Common myeloid progenitor, CD34-positive (primary cell): ENCODE results near the gene DIP2C.

ENCODE experiments used
- CTCF ChIA-PET: fragments of 350-600 bp; sonication (Branson Sonifier 250); formaldehyde crosslinking; loops from one replicate; lab custom pipeline; 2021; ENCODE audit warnings: antibody characterized with exemption; lab: Charles Lee
- POLR2A ChIA-PET: fragments of 350-600 bp; sonication (Branson Sonifier 250); formaldehyde crosslinking; loops from one replicate; lab custom pipeline; 2021; ENCODE audit warnings: antibody characterized with exemption; lab: Charles Lee
- DNase-seq, 3 donors: peaks; one replicate each; pipeline versions ENCODE4 v3.0.0 to v3.0.0-alpha.2; 2013
- H3K27ac ChIP-seq, 2 experiments: 1 replicate in 1 of 2; 2 replicates in 1 of 2; pipeline ENCODE4 v1.7.0; 2013; ENCODE audit warnings: inconsistent platforms in 2 of 2, low read length in 2 of 2, mild to moderate bottlenecking in 2 of 2, low read depth in 1 of 2, moderate library complexity in 1 of 2; ENCODE audit not compliant: severe bottlenecking in 2 of 2, insufficient read depth in 1 of 2, poor library complexity in 1 of 2
- H3K27me3 ChIP-seq, 5 experiments: replicated peaks in 2 of 5; 1 replicate in 3 of 5; 2 replicates in 2 of 5; pipeline versions ENCODE4 v1.6.1 to v1.7.0; 2013; ENCODE audit warnings: low read length in 4 of 5, mild to moderate bottlenecking in 2 of 5, moderate library complexity in 2 of 5, inconsistent platforms in 1 of 5; ENCODE audit not compliant: insufficient read depth in 5 of 5, control insufficient read depth in 4 of 5
- H3K36me3 ChIP-seq, 4 experiments: 1 replicate in 2 of 4; 2 replicates in 2 of 4; pipeline versions ENCODE4 v1.6.1 to v1.7.0; 2013; ENCODE audit warnings: low read length in 3 of 4, control low read depth in 1 of 4, mild to moderate bottlenecking in 1 of 4; ENCODE audit not compliant: control insufficient read depth in 4 of 4, insufficient read depth in 4 of 4
- H3K4me1 ChIP-seq, 4 experiments: 1 replicate in 3 of 4; 2 replicates in 1 of 4; pipeline versions ENCODE4 v1.6.1 to v1.7.1; 2013; ENCODE audit warnings: low read length in 3 of 4, mild to moderate bottlenecking in 3 of 4, control low read depth in 1 of 4, inconsistent platforms in 1 of 4, moderate library complexity in 1 of 4; ENCODE audit not compliant: control insufficient read depth in 4 of 4, insufficient read depth in 4 of 4; ENCODE audit errors: control extremely low read depth in 1 of 4
- H3K4me3 ChIP-seq, 7 experiments: 1 replicate in 4 of 7; 2 replicates in 3 of 7; pipeline versions ENCODE4 v1.5.1 to v1.7.0; 2013; ENCODE audit warnings: mild to moderate bottlenecking in 7 of 7, low read length in 6 of 7, moderate library complexity in 6 of 7, inconsistent platforms in 2 of 7, low read depth in 2 of 7, control low read depth in 1 of 7; ENCODE audit not compliant: insufficient read depth in 4 of 7, control insufficient read depth in 1 of 7; ENCODE audit errors: extremely low read depth in 1 of 7
- H3K9me3 ChIP-seq, 5 experiments: 1 replicate in 4 of 5; 2 replicates in 1 of 5; pipeline versions ENCODE4 v1.6.1 to v1.7.1; 2013; ENCODE audit warnings: low read length in 4 of 5, mild to moderate bottlenecking in 2 of 5, inconsistent platforms in 1 of 5, low read depth in 1 of 5, moderate library complexity in 1 of 5; ENCODE audit not compliant: control insufficient read depth in 4 of 5, insufficient read depth in 2 of 5; ENCODE audit errors: control extremely low read depth in 1 of 5
- WGBS: methylation state at CpG from one replicate; pipeline ENCODE4 v1.1.5; 2013; ENCODE audit not compliant: insufficient coverage; 5-methylcytosine and 5-hydroxymethylcytosine counted together

DIP2C gene

GRCh38 chr10:606762-607544 is 82.5 kb downstream of the DIP2C start:
- Histone ChIP-seq H3K9me3 (no peaks in the 10 kb centered on the region), H3K36me3 (no peaks in the 10 kb centered on the region), H3K27ac (no peak overlapping the region), H3K27me3 (peaks cover 0 to 56% (median 16%) of the 10 kb centered on the region in 5 experiments), H3K4me1 (no peaks in the 10 kb centered on the region), H3K4me3 (no peak overlapping the region)
- 95% methylated on average over 25 of the region's 28 CpGs for WGBS
- ChIA-PET POLR2A (no interaction called here), CTCF (no interaction called here)
- no peak for DNase-seq

- Histone ChIP-seq H3K36me3 (no peaks in the 10 kb centered on the region), H3K9me3 (no peaks in the 10 kb centered on the region), H3K4me1 (no peaks in the 10 kb centered on the region), H3K27ac (no peak overlapping the region), H3K27me3 (peaks cover 0 to 56% (median 23%) of the 10 kb centered on the region in 5 experiments), H3K4me3 (no peak overlapping the region)
- CTCF ChIA-PET: no interaction called here
- DNase-seq: no peak
- 82% methylated on average over 19 of the region's 25 CpGs for WGBS
- POLR2A ChIA-PET: no interaction called here
Observed at GRCh38 chr10:605632-606325, 83.7 kb downstream of the DIP2C start.

GRCh38 chr10:604716-605631 is 84.5 kb downstream of the DIP2C start:
- Histone ChIP-seq H3K36me3 (no peaks in the 10 kb centered on the region), H3K4me1 (no peaks in the 10 kb centered on the region), H3K4me3 (no peak overlapping the region), H3K27me3 (peaks cover 0 to 61% (median 24%) of the 10 kb centered on the region in 5 experiments), H3K9me3 (no peaks in the 10 kb centered on the region), H3K27ac (no peak overlapping the region)
- CTCF ChIA-PET: no interaction called here
- DNase-seq: no peak
- POLR2A ChIA-PET: no interaction called here
- 91% methylated on average over 19 of the region's 21 CpGs for WGBS

GRCh38 chr10:603745-604144 is 85.7 kb downstream of the DIP2C start:
- peaks cover 0 to 60% (median 25%) of the 10 kb centered on the region in 5 experiments for H3K27me3 ChIP-seq
- ChIA-PET CTCF (no interaction called here), POLR2A (no interaction called here)
- DNase-seq: no peak
- no peaks in the 10 kb centered on the region for H3K36me3 ChIP-seq
- no peak overlapping the region for H3K27ac ChIP-seq
- no peaks in the 10 kb centered on the region for H3K9me3 ChIP-seq
- WGBS: 90% methylated on average over 2 of the region's 6 CpGs
- H3K4me3 ChIP-seq: no peak overlapping the region
- no peaks in the 10 kb centered on the region for H3K4me1 ChIP-seq

GRCh38 chr10:602391-603005 is 87.0 kb downstream of the DIP2C start:
- H3K27ac ChIP-seq: no peak overlapping the region
- CTCF ChIA-PET: no interaction called here
- DNase-seq: no peak
- POLR2A ChIA-PET: no interaction called here
- 97% methylated on average over 16 of the region's 18 CpGs for WGBS
- no peaks in the 10 kb centered on the region for H3K9me3 ChIP-seq
- no peaks in the 10 kb centered on the region for H3K36me3 ChIP-seq
- no peak overlapping the region for H3K4me3 ChIP-seq
- H3K27me3 ChIP-seq: peaks cover 0 to 69% (median 25%) of the 10 kb centered on the region in 5 experiments
- no peaks in the 10 kb centered on the region for H3K4me1 ChIP-seq

GRCh38 chr10:601660-601963 is 87.9 kb downstream of the DIP2C start:
- WGBS: 28% methylated on average over 12 of the region's 12 CpGs
- CTCF ChIA-PET: no interaction called here

More at GRCh38 chr10:601660-601963, 87.9 kb downstream of the DIP2C start:
- Histone ChIP-seq H3K36me3 (no peaks in the 10 kb centered on the region), H3K27ac (no peak overlapping the region), H3K4me3 (no peak overlapping the region), H3K4me1 (no peaks in the 10 kb centered on the region), H3K9me3 (no peaks in the 10 kb centered on the region), H3K27me3 (peaks cover 0 to 67% (median 20%) of the 10 kb centered on the region in 5 experiments)
- POLR2A ChIA-PET: no interaction called here
- no peak for DNase-seq
